Ascending aorta (tissue), 2 donors: ENCODE data around the gene TIPARP. TPM values are rescaled to one million over a fixed set of nuclear protein-coding genes. Genes with fewer than 3 reads are reported as not detected.

Experiments
- DNase-seq, 2 donors: peaks; one replicate each; pipeline ENCODE4 v3.0.0-alpha.2; 2019; ENCODE audit warnings: low spot score in 2 of 2
- H3K27ac ChIP-seq, 2 donors: fragments of 200-600 bp; sonication (generic); one replicate each; pipeline ENCODE4 v1.5.1; 2016 to 2017; ENCODE audit warnings: mild to moderate bottlenecking in 1 of 2
- H3K27me3 ChIP-seq: fragments of 200-600 bp; sonication (generic); one replicate; pipeline ENCODE4 v1.5.1; 2017
- H3K36me3 ChIP-seq, 2 donors: fragments of 200-600 bp; sonication (generic); one replicate each; pipeline ENCODE4 v1.5.1; 2016
- H3K4me1 ChIP-seq, 2 donors: fragments of 200-600 bp; sonication (generic); one replicate each; pipeline ENCODE4 v1.5.1; 2016 to 2017; ENCODE audit warnings: mild to moderate bottlenecking in 1 of 2
- H3K4me3 ChIP-seq, 2 donors: fragments of 200-600 bp; sonication (generic); one replicate each; pipeline ENCODE4 v1.5.1; 2016 to 2017; ENCODE audit warnings: mild to moderate bottlenecking in 1 of 2
- H3K9me3 ChIP-seq, 2 donors: fragments of 200-600 bp; sonication (generic); one replicate each; pipeline ENCODE4 v1.5.1; 2016
- intact Hi-C: fragments of 100-400 bp; cut with DNase I; formaldehyde crosslinking; loops from one replicate; pipeline ENCODE4 v1.15.1; 2023
- total RNA-seq: library from RNA; depleted of rRNA; stranded (reverse); fragments of >200 nt; gene quantifications from one replicate; pipeline ENCODE4 v1.1.0, GENCODE V29; 2016
- TF ChIP-seq, protein P1 (sequence below), 3 experiments: fragments of 200-600 bp in 2 of 3; fragments of 450-650 bp in 1 of 3; sonication (generic) in 2 of 3; IDR thresholded peaks; one replicate each; pipeline ENCODE4 v1.5.1; 2016 to 2019; ENCODE audit warnings: antibody characterized with exemption in 3 of 3, mild to moderate bottlenecking in 1 of 3, moderate library complexity in 1 of 3

Gene TIPARP
- total RNA-seq, 1 donor from 2014 or later = 7.2 TPM

DNA sequence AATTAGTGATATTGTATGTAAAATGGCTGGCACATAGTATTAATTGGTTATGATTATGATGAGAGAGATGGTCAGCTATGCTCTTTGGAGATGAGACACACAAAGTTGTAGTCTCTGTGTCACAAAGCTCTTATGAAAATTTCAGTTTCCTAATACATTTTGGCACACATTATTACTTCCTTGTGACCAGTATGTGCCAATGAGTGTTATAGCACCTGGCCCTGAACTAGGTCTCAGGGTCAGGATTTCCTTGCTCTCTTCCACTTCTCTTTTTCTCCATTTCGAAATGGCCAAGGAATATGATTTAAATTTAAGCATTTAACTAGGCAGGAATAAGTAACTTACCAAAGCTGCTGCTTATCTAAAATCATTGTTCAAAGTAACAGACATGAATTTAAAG is 28.0 kb downstream of the TIPARP start:
- H3K36me3 ChIP-seq = peaks cover 16 to 56% of the 10 kb centered on the region in 2 donors
- DNase-seq = no peak
- H3K4me3 ChIP-seq = no peak overlapping the region
- no peaks in the 10 kb centered on the region for H3K27me3 ChIP-seq
- TF ChIP-seq, protein P1, sequence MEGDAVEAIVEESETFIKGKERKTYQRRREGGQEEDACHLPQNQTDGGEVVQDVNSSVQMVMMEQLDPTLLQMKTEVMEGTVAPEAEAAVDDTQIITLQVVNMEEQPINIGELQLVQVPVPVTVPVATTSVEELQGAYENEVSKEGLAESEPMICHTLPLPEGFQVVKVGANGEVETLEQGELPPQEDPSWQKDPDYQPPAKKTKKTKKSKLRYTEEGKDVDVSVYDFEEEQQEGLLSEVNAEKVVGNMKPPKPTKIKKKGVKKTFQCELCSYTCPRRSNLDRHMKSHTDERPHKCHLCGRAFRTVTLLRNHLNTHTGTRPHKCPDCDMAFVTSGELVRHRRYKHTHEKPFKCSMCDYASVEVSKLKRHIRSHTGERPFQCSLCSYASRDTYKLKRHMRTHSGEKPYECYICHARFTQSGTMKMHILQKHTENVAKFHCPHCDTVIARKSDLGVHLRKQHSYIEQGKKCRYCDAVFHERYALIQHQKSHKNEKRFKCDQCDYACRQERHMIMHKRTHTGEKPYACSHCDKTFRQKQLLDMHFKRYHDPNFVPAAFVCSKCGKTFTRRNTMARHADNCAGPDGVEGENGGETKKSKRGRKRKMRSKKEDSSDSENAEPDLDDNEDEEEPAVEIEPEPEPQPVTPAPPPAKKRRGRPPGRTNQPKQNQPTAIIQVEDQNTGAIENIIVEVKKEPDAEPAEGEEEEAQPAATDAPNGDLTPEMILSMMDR (IDR thresholded peaks at IDR 0.05) = no peak
- no peaks in the 10 kb centered on the region for H3K4me1 ChIP-seq
- no peaks in the 10 kb centered on the region for H3K9me3 ChIP-seq
- intact Hi-C loops = no loop called here
- H3K27ac ChIP-seq = no peak overlapping the region

DNA sequence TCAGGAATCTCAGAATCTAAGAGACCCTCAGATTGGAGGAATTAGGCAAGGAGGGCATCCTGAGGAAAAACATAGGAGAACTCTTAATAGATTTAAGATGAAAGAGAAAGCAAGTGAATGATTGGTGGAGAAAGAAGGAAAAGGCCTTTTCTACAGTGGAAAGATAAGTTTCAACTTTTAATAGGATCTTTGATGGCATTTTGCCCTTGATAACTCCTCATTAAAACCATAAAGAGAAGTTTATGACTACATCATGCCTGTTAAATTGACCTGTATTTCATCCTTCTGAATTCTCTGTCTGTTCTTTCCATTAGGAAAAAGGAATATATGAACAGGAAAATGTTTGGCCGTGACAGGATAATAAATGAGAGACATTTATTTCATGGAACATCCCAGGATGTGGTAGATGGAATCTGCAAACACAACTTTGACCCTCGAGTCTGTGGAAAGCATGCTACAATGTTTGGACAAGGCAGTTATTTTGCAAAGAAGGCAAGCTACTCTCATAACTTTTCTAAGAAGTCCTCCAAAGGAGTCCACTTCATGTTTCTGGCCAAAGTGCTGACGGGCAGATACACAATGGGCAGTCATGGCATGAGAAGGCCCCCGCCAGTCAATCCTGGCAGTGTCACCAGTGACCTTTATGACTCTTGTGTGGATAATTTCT is 30.1 kb downstream of the TIPARP start:
- DNase-seq = no peak
- Histone ChIP-seq H3K9me3 (no peaks in the 10 kb centered on the region), H3K27ac (no peak overlapping the region), H3K36me3 (peaks cover 19 to 48% of the 10 kb centered on the region in 2 donors), H3K4me1 (no peaks in the 10 kb centered on the region), H3K27me3 (no peaks in the 10 kb centered on the region), H3K4me3 (no peak overlapping the region)
- intact Hi-C loops = no loop called here
- TF ChIP-seq, protein P1 (IDR thresholded peaks at IDR 0.05) = no peak

DNA sequence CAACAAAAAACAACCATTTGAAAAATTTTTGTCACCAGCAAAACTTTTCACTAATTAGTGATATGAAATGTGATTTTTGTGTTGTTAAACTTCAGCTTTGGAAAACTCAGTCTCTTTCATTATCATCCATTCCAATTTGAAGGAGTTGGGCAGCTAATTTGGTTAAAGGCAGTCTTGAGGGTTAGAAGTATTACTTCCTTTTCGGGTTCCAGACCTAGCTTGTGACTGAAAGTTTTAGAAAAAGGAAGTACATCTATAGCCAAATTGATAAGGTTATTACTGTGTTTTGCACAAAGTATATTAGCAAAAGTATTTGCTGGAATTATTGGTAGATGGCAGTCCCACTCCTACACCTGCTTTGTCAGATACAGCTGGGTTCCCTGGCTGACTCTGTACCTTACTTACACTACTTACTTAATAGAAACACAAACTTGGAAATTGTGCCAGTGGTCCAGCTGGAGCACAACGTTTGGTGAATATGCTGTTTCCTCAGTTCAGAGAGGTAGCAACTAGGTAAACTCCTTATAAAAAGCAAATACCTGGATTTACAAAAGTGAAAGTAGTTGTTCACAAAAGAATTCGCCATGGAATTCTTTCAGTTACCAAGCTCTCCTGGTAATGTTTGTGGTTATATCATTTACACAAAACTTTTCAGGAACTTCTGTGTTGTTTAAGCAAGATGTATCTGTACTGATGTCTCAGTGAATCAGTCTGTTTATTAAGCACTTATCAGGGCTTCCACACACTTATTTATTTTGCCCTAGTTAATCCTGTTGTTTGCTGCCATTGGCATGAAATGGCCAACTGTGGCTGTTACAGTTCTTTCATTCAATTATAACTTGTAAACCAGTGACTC is 31.6 kb downstream of the TIPARP start:
- H3K27me3 ChIP-seq = no peaks in the 10 kb centered on the region
- TF ChIP-seq, protein P1 (IDR thresholded peaks at IDR 0.05) = no peak
- no peaks in the 10 kb centered on the region for H3K9me3 ChIP-seq
- no peak overlapping the region for H3K27ac ChIP-seq
- intact Hi-C loops = no loop called here
- H3K36me3 ChIP-seq = peaks cover 22 to 46% of the 10 kb centered on the region in 2 donors
- no peak for DNase-seq
- H3K4me3 ChIP-seq = no peak overlapping the region
- no peaks in the 10 kb centered on the region for H3K4me1 ChIP-seq

DNA sequence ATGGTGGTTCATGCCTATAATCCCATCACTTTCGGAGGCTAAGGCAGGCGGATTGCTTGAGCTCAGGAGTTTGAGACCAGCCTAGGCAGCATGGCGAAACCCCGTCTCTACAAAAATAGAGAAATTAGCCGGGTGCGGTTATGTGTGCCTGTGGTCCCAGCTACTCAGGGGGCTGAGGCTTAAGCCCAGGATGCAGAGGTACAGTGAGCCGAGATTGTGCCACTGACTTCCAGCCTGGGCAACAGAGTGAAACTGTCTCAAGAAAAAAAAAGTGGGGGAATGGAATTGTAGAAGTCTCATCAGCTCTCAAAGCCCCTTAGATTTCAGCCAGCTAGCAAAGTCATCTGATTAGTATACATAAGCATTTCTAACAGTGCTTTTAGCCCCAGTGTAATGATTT is 33.2 kb downstream of the TIPARP start:
- peaks cover 22 to 46% of the 10 kb centered on the region in 2 donors for H3K36me3 ChIP-seq
- intact Hi-C loops = no loop called here
- no peak overlapping the region for H3K27ac ChIP-seq
- H3K4me1 ChIP-seq = no peaks in the 10 kb centered on the region
- no peak overlapping the region for H3K4me3 ChIP-seq
- TF ChIP-seq, protein P1 (IDR thresholded peaks at IDR 0.05) = no peak
- H3K27me3 ChIP-seq = no peaks in the 10 kb centered on the region
- no peak for DNase-seq
- no peaks in the 10 kb centered on the region for H3K9me3 ChIP-seq

DNA sequence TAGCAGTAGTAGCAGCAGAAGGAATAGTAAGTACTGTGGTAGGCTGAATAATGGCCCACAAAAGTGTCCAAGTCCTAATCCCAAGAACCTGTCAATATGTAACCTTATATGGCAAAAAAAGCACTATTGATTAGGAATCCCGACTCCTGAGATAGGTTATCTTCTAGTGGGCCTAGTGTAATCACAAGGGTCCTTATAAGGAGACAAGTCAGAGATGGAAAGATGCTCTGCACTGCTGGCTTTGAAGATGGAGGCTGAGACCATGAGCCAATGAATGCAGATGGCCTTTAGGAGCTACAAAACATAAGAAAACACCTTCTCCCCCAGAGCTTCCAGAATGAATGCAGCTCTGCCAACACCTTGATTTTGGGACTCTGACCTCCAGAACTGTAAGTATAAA is 36.0 kb downstream of the TIPARP start:
- Histone ChIP-seq H3K4me3 (no peak overlapping the region), H3K27ac (no peak overlapping the region), H3K36me3 (peaks cover 9 to 25% of the 10 kb centered on the region in 2 donors), H3K9me3 (no peaks in the 10 kb centered on the region), H3K4me1 (no peaks in the 10 kb centered on the region), H3K27me3 (no peaks in the 10 kb centered on the region)
- TF ChIP-seq, protein P1 (IDR thresholded peaks at IDR 0.05) = no peak
- intact Hi-C loops = no loop called here
- no peak for DNase-seq
